Measurements from ENCODE around the gene PEG3. TPM values are rescaled to one million over a fixed set of nuclear protein-coding genes. Genes with fewer than 3 reads are reported as not detected.

The PEG3 gene
- total RNA-seq (10 to 100 TPM in 1 of 7 donors, 1 to 10 TPM in 6; 1.1 to 11.3 (median 4.1) TPM), polyA plus RNA-seq (under 1 TPM; 0.20 to 0.29 (median 0.27) TPM)
- long read RNA-seq, donor 1, full-length matches to known transcripts = 4 of 4 reads
- long read RNA-seq, donor 1, partial matches to known transcripts = 0 of 4 reads
- long read RNA-seq, donor 1, other reads (novel, unspliced or antisense) = 0 of 4 reads
- long read RNA-seq, donor 2, full-length matches to known transcripts = 1 of 1 reads
- long read RNA-seq, donor 2, partial matches to known transcripts = 0 of 1 reads
- long read RNA-seq, donor 2, other reads (novel, unspliced or antisense) = 0 of 1 reads

DNA sequence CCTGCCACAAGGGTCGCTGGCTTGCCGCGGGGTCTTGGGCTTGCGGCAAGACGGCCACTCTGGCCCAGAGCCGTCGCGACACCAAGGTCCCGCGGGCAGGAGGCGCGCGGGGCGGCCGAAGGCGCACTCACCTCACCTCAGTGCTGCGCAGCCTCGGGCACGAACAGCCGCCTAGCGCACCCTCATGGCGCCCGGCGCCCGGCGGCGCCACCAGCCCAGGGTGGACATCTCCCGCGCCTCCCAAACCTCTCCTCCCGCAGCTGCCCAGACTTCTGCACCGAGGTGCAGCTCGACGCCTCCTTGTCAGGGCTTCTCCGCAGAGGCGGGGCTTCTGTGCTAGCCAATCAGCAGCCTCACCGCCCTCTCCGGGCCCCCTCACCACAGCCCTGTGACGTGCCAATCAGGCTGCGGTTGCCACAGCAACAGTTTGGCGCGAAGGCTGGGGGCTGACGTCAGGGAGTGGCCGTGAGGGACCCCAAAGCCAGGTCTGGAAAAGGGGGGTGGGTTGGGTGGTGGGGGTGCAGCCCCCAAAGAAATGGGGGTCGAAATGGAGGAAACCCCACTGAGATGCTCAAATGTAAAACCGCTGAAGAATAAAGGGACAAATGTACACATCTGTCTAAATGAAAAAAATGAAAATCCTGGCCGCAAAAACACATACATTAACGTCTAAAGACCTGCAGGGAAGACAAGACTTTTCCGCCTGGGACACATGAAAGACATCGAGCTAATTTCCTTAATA is at the start of gene PEG3, which contains the start of gene ZIM2:
TSS of gene PEG3 (minus strand) at position 276 of the 742 bp plus-strand sequence. CDS start 16,071 bp downstream, outside the sequence.
TSS of gene ZIM2 (minus strand) at position 276 of the 742 bp plus-strand sequence. CDS start 16,449 bp downstream, outside the sequence.
- peak within 1 kb of the TSS in 7 of 8 donors; percentile 36 to 81 (median 72) for H3K27ac ChIP-seq
- H3K36me3 ChIP-seq = no peaks in the 10 kb centered on the region
- peak within 1 kb of the TSS in 7 of 8 donors; percentile 19 to 63 (median 24) for H3K4me3 ChIP-seq
- TF ChIP-seq POLR2AphosphoS5 (IDR thresholded peaks at IDR 0.05) = peak in 2 of 3 donors; percentile 26 to 33
- TF ChIP-seq POLR2A (IDR thresholded peaks at IDR 0.05) = no peak
- TF ChIP-seq, protein P1, sequence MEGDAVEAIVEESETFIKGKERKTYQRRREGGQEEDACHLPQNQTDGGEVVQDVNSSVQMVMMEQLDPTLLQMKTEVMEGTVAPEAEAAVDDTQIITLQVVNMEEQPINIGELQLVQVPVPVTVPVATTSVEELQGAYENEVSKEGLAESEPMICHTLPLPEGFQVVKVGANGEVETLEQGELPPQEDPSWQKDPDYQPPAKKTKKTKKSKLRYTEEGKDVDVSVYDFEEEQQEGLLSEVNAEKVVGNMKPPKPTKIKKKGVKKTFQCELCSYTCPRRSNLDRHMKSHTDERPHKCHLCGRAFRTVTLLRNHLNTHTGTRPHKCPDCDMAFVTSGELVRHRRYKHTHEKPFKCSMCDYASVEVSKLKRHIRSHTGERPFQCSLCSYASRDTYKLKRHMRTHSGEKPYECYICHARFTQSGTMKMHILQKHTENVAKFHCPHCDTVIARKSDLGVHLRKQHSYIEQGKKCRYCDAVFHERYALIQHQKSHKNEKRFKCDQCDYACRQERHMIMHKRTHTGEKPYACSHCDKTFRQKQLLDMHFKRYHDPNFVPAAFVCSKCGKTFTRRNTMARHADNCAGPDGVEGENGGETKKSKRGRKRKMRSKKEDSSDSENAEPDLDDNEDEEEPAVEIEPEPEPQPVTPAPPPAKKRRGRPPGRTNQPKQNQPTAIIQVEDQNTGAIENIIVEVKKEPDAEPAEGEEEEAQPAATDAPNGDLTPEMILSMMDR (IDR thresholded peaks at IDR 0.05 in 8 of 11, conservative IDR thresholded peaks at IDR 0.05 in 3 of 11) = no peak
- peaks cover 0 to 78% (median 49%) of the 10 kb centered on the region in 8 donors for H3K9me3 ChIP-seq
- peaks cover 0 to 10% (median 0%) of the 10 kb centered on the region in 6 donors for H3K4me1 ChIP-seq
- H3K27me3 ChIP-seq (replicated peaks in 1 of 7) = peaks cover 0 to 58% (median 9%) of the 10 kb centered on the region in 7 donors
- 45 to 68% (median 48%) methylated on average over 12 to 49 of the region's 49 CpGs for WGBS, 5 donors
- intact Hi-C loops (cut with DNase I; ENCODE audit: low total_unique reads) = no loop called here
- DNase-seq = no peak

DNA sequence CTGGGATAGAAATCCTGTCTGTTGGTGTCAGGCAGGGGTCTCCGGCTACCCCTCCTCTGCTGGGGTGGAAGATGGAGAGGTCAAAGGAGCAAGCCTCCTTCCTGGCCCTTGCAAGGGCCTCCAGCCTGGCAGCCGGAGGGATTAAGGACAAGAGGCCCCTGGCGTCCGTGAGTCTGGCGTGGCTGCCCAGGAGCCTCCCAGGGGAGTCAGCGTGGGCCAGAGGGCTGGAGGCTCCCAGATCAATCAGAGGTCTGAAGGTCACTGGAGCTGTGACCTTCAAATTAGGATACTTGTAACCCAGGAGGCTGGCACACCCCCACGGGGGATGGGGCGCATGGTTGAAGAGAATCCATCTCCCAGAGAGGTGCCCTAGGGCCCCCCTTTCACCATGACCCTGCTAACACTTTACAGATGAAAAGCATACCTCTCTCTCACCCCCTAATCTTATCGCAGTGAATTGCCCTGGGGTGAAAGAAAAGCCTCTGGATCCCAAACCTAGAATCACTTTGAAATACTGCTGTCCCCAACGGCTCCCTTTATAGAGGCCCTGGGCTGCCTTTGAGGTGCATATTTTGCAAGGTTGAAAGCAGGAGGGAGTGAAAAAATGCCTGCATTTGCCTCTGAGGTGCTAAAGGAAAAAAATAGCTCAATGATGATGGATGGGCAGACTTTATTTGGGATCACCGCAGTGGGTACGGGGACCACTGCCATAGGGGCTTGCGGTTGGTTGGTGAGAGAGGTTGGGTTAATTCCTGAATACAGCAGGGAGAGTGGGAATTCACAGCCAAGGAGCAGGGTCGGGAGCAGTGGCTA is 44.9 kb upstream of the PEG3 start:
- WGBS, 5 donors = 17 to 35% (median 22%) methylated on average over 12 to 14 of the region's 14 CpGs
- intact Hi-C loops (cut with DNase I; ENCODE audit: low total_unique reads) = no loop called here
- no peaks in the 10 kb centered on the region for H3K36me3 ChIP-seq
- peaks cover 0 to 87% (median 66%) of the 10 kb centered on the region in 8 donors for H3K9me3 ChIP-seq
- no peak overlapping the region for H3K4me3 ChIP-seq
- H3K4me1 ChIP-seq = no peaks in the 10 kb centered on the region
- TF ChIP-seq POLR2A (IDR thresholded peaks at IDR 0.05) (no peak), POLR2AphosphoS5 (IDR thresholded peaks at IDR 0.05) (no peak)
- TF ChIP-seq, protein P1 (IDR thresholded peaks at IDR 0.05 in 8 of 11, conservative IDR thresholded peaks at IDR 0.05 in 3 of 11) = no peak
- H3K27me3 ChIP-seq (replicated peaks in 1 of 7) = peaks cover 0 to 27% (median 0%) of the 10 kb centered on the region in 7 donors
- no peak for DNase-seq
- no peak overlapping the region for H3K27ac ChIP-seq

DNA sequence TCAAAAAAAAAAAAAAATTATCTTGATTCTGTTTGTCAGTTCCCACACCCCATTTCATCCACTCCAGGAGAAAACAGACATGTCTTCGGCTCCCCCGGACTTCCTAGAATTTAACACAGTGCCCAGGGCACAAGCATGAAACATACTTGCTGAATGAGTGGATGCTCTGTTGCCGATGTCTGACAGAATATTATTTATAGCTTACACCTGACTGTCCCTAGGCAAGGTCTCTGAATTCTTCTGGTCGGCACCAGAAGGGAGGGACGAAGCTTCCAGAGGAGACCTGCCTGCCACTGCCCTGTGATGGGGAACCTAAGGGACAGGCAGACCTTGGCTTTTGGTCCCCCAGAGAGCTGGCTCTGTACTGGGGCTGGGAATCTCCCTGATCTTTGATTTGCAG is 43.9 kb upstream of the PEG3 start:
- H3K27me3 ChIP-seq (replicated peaks in 1 of 7) = peaks cover 0 to 22% (median 0%) of the 10 kb centered on the region in 7 donors
- H3K27ac ChIP-seq = no peak overlapping the region
- peaks cover 0 to 89% (median 66%) of the 10 kb centered on the region in 8 donors for H3K9me3 ChIP-seq
- TF ChIP-seq POLR2AphosphoS5 (IDR thresholded peaks at IDR 0.05) = no peak
- no peak for TF ChIP-seq POLR2A (IDR thresholded peaks at IDR 0.05)
- TF ChIP-seq, protein P1 (IDR thresholded peaks at IDR 0.05 in 8 of 11, conservative IDR thresholded peaks at IDR 0.05 in 3 of 11) = no peak
- no peaks in the 10 kb centered on the region for H3K36me3 ChIP-seq
- no peaks in the 10 kb centered on the region for H3K4me1 ChIP-seq
- intact Hi-C loops (cut with DNase I; ENCODE audit: low total_unique reads) = no loop called here
- no peak for DNase-seq
- H3K4me3 ChIP-seq = no peak overlapping the region
- 55 to 74% (median 70%) methylated on average over 5 of the region's 5 CpGs for WGBS, 5 donors
